GM19395 (cell line): ENCODE data around the gene ASPG.
"Not testable (repeated sequence)": the region's sequence is repeated elsewhere in the genome, so short reads cannot be mapped to it uniquely, and the experiment has no call there.

Source experiments
- ATAC-seq: cut with Tn5 transposase; IDR thresholded peaks from one replicate; pipeline ENCODE4 v1.9.1; 2021; ENCODE audit warnings: mild to moderate bottlenecking, moderate library complexity; ENCODE audit not compliant: unreplicated experiment

The ASPG gene

DNA sequence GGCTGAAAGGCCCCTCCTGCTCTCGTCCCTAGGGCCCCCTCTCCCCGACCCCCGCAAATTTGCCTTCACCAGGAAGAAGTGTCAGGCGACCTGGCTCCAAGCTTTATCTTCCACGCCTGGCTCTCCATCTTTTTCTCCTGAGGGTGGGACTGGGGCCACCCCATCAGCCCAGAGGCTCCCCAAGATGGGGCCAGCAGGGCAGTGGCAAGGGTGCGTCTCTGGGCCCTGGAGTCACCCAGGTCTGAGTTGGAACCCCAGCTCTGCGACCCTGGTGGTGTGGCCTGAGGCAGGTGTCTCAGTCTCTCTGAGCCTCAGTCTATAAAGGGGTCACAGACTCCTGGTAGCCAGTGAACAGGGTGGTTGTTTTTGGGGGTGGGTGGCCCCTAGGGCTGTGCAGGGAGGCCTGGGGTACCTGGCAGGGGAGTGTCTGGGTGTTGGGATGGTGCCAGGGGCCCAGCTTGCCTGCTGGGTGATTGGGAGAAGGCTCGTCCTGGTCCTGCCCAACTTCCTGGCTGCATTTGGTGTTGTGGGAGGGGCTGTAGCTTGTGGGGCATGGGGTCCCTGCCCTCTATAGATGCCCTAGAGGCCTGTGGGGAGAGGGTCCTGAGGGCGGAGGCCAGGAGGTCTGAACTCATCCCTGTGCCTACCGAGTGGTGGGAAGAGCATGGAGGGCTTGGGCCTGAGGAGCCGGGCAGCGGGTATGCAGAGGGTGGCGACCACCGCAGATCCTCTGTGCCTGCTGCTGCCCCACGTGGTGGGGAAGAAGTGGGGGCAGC lies 60.5 kb downstream of the ASPG start:
- no peak for ATAC-seq

DNA sequence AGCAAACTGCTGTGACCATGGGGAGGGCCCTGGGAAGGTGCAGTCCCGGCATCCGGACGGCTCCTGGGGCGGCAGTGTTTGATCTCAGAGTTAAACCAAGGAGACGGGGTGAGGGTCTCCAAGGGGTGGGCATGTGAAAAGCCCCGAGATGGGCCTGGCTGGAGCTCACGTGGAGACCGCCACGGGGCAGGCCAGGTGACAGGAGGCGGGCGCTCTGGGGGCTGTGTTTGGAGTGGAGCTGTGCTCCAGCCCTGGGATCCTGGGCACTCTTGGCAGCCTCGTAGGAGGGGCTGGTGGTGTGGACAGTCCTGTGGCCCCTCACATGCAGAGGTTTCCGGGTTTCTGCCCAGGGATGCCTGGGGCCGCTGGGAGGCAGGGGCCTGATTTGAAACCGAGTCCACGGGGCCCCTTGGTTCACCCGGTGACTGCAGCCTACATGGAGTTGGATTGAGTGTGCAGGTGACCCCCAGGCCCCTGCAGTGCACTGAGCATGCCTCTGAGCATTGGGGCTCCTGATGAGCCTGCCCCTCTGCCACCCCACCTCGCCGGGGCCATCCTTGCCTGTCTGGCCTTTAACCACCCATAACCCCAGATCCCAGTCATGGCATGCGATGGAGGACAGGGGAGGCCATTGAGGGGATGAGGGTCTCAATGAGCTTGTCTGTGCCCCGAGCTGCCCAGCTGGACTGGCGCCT lies 61.3 kb downstream of the ASPG start:
- ATAC-seq = no peak

DNA sequence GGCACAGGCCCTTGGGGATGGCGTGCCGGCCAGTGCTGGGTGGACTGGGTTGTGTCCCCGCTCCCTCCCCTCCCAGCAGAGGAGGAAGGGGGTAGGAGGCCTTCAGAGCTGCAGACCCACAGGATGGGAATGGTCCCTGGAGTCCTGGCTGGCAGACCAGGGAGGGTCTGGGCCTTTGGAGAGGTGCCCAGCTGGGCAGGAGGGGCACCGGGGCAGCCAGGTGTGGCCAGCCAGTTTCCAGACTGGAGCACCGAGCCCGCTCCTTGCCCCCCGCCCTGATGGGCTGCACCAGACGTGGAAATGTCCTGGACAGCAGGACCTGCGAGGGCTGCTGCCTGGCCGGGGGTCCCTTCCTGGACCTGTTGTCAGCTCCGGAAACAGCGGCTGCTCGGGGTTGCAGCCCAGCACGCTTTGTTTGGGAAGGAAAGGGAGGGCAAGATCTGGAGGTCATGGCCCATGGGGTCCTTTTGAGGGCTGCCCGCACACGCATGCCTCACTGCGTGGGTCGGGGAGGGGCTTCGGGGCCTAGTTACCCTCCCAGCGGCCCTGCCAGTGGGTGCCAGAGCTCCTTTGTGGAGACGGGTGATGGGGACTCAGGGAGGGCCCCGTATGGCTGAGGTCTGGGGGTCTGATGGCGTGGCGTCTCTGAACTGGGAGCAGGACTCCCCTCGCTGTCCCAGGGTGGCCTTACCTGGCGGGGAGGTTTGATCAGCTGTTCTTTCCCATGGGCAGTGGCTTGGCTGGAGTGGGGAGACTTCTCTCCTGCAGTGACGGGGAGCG lies 62.0 kb downstream of the ASPG start:
- no peak for ATAC-seq

- no peak for ATAC-seq
These were observed 63.2 kb downstream of the ASPG start for GRCh38 chr14:104148433-104149277.

DNA sequence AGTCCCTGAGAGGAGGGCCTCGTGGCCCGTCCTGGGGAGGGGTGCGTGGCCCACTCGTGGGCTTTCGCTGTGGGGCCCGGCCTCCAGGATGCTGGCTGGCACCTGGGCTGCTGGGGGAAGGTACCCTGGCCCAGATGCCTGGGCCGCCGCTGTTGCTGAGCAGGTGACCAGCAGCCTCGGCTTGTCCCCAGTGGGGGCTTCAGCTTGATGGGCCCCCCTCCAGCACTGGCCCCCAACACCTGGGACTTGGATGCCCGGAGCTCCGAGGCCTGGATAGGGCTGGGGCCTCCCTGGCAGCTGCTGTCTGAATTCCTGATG lies 63.7 kb downstream of the ASPG start:
- no peak for ATAC-seq

- no peak for ATAC-seq
These were observed 64.2 kb downstream of the ASPG start for GRCh38 chr14:104149617-104150135.

DNA sequence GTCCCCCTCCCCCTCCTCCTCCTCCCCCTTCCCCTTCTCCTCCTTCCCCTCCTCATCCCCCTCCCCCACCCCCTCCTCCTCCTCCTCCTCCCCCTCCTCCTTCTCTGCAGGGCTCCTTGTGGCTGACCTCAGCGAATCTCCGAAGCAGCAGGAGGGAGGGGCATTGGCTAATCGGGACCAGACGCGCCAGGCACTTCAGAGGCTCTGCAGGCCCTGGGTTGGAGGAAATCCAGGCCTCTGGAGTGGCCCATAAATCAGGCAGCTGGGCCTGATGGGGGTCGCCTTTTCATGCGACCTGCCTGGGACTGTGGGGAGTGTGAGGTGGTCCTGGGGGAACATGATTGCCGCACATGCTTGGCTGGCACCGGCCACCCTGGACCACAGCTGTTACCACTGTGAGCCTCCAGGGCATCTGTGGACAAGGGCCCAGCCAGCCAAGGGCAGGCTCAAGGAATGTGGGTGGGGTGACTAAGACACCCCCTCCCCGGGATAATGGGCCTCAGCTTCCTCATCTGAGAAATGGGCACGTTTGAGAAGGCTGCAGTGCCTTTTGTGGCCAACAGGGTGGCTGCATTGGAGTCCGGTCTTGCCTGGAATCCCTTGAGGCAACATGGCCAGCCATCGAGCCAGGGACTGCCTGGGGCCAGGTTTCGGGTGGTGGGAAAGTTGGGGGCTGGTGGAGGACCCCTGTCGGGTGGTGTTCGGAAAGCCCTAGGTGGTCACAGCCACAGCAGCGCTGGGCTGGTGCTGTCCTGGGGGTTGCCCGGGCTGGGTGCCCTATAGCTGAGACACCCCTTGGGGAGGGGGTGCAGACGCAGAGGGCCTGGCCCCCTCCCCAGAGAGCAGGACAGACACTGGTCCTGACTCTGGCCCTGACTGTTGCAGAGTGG lies 64.9 kb downstream of the ASPG start:
- no peak for ATAC-seq

DNA sequence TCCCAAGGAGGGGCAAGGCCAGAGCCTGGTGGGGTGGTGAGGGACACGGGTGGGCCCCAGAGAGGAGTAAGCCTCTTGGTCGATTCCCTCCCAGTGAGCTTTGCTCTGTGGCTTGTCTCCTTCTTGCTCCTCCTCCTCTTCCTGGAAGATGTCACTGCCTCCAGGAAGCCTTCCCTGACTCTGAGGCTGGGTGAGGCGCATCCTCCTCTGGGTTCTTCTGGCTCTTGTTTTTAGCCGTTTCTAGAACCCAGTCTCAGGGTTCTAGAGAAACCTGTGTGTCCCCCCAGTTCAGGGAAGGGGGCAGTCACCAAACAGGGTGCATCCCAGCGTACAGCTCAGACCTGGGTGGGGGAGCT lies 65.5 kb downstream of the ASPG start:
- ATAC-seq = no peak

DNA sequence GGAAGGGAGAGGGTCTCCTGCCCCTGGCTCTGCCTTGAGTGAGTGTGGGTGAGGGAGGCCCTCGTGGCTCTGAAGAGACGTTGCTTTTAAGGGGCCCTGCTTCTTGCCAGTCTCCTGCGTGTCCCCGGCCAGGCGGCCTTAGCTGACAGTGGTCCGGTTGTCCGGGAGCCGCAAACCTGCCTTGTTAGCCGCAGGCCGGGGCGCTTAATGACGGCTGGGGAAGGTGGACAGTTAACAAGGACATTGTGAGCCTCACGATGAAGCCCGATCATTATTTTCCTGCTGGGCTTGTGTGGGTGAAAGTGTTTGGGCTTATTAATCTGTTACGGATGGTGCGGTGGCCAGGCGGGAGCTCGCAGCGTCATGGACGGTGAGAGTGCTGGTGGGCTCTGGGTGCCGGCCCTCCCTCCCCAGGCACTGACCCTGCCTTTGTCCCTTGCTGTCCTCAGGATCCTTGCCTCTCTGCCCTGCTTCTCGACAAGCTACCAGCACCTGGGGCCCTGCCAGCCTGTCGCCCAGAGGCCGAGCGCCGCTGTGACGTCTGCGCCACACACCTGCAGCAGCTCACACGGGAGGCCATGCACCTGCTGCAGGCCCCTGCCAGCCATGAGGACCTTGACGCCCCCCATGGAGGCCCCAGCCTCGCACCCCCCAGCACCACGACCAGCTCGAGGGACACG lies 66.2 kb downstream of the ASPG start:
- no peak for ATAC-seq

DNA sequence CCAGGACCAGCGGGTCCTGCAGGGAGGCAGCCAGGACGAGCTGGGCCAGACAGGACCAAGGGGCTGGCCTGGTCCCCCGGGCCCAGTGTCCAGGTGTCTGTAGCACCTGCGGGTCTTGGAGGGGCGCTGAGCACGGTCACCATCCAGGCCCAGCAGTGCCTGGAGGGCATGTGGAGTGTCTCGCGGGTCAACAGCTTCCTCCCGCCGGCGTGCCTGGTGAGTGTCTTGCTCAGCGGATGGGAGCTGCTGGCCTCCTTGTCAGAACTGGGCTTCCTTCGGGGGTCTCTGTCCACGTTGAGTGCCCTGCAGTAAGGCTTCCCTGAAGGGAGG lies 66.7 kb downstream of the ASPG start:
- no peak for ATAC-seq

- no peak for ATAC-seq
These were observed 67.3 kb downstream of the ASPG start for GRCh38 chr14:104152686-104153393.

DNA sequence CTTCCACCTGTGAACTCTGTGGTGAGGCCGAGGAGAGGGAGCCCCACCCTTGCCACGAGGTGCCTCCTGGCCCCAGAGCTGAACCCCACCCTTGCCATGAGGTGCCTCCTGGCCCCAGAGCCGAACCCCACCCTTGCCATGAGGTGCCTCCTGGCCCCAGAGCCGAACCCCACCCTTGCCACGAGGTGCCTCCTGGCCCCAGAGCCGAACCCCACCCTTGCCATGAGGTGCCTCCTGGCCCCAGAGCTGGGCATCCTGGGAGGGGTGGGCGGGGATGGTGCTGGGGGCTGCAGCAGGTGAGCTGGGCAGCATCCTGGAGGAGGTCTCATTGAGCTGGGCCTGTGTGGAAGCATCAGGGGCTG lies 67.9 kb downstream of the ASPG start:
- not testable (repeated sequence) for ATAC-seq

GRCh38 chr14:104154246-104154645 lies 68.7 kb downstream of the ASPG start:
- ATAC-seq = no peak

- no peak for ATAC-seq
These were observed 70.0 kb downstream of the ASPG start for GRCh38 chr14:104155513-104155912.

DNA sequence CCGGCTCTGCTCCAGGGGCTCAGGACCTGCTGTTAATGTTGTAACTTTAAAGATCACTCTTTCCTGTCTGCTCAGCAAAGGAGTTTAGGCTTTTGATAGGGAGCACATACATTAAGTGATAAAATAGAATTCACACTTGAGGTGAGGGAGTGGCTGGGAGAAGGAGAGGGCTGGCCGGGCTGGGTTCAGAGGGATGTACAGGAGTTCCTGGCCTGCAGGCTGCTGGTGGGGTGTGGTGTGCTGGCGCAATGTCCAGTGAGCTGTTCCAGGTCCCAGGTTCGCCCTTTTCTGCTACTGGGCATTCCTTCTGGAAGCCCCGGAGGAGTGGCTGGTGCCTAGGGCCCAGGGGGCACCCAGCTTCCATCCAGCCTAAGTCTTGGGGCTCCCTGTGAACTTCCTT lies 70.6 kb downstream of the ASPG start:
- no peak for ATAC-seq

- ATAC-seq = no peak
These were observed 71.8 kb downstream of the ASPG start for GRCh38 chr14:104157016-104157928.

DNA sequence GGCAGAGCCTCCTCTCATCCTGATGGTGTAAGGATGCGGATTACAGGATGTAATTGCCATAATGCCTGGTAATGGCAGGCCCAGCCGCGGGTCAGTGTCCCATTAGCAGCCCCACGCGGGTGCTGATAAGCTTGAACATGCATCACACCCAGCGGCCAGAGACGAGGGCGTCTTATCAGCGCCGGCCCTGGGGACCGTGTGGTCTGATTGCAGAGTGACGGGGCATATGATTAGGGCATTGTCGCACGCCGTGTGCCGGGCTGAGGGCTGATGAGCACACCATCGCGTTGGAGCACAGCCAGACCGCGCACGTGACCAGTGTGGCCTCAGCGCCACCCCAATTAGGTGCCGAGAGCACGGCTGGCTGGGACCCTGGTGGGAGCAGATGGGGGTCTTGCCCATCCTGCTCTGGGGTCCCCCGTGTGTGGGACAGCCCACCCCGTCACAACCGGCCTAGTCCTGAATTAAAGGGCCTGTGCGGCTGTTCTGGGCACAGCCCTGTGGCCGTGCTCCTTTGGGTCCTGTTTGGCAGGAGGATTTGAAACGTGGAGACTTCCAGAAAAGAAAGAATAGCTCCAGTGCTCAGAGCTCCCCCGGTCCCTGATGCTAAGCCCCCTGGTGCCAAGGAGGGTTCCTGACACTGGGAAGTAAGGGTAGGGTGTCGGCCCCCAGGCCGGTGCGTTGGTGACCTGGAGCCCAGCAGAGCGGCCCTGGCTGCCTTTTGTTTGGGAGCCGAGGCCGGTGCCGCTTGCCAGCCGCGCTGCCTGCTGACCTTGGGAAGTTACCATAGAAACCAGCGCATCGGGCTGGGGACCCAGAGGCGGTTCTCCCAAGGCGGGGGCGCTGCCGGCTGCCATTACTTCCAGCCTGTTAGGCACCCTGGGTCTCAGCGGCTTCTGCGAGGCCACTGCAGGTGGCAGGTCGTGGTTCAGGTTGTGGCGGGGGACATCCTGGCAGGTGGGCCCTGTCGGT lies 73.6 kb downstream of the ASPG start:
- ATAC-seq = no peak
